ENCODE measurements around the gene LDB1. TPM values are rescaled to one million over a fixed set of nuclear protein-coding genes. Genes with fewer than 3 reads are reported as not detected.

LDB1 gene
- total RNA-seq, 2 experiments from 2014 or later, result 48.1 to 48.8 TPM

GRCh38 chr10:102111276-102111675 is 8.9 kb downstream of the LDB1 start:
- no peaks in the 10 kb centered on the region for H3K27me3 Mint-ChIP-seq
- H3K9me3 Mint-ChIP-seq, result no peaks in the 10 kb centered on the region
- H3K27ac Mint-ChIP-seq, result no peak overlapping the region
- CTCF ChIA-PET, result interaction anchor here (1.2 kb wide), 1 partner anchor 22 kb away, joined by 3 read pairs; the partner anchor contains the start of gene PPRC1
- H3K36me3 Mint-ChIP-seq, result peaks cover 32% of the 10 kb centered on the region
- no peak for DNase-seq
- peaks cover 30% of the 10 kb centered on the region for H3K4me1 Mint-ChIP-seq (ENCODE audit: low read depth)
- POLR2A ChIA-PET, result no interaction called here
- H3K4me3 Mint-ChIP-seq, result no peak overlapping the region
- intact Hi-C loops (cut with micrococcal nuclease), result no loop called here

DNA sequence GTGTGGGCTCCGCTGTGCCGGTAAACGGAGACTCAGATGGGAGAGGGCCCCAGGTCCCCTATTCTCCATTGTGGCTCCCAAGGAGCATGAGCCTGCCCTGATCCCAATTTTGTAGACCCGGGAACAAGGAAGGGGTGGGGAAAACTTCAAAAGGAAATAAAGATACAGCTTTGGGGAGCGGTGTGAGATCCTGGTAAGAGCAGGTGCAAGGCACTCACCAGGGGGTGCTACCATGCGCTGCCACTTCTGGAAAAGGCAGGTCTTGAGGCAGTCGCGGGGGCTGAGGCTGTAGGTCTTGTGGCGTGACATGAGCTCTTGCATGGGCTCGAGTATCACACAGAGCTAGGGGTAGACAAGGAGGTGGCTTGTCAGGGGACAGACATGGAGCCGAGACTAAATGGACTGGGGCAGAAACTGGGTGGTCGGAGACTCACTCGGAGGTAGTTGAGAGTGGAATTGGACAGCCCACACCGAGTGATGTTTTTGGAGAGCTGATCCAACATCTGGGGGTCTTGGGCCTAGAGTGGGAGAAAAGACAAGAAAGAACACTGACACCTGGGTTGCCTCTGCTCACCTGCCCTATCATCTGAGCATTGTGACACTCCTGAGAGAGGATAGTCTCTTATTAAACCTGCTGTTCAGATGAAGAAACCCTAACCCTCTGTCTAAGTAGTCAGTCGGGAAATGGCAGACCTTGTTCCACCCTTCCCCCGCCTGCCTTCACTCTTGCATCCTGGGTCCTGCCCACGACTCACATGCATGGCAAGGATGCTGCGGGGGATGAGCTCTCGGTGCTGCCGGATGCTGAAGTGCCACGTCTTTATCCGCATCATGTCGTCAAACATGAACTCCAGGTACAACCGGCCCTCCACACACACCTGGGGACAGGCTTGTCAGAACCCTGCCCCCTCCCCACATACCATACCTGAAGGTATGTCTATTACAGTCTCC is 10.7 kb downstream of the LDB1 start:
- H3K9me3 Mint-ChIP-seq, result no peaks in the 10 kb centered on the region
- DNase-seq, result no peak
- POLR2A ChIA-PET, result no interaction called here
- CTCF ChIA-PET, result interaction anchor here (1.2 kb wide), 1 partner anchor 36 kb away, joined by 3 read pairs; no protein-coding TSS in a partner anchor
- intact Hi-C loops (cut with micrococcal nuclease), result no loop called here
- H3K4me1 Mint-ChIP-seq (ENCODE audit: low read depth), result peaks cover 27% of the 10 kb centered on the region
- no peak overlapping the region for H3K27ac Mint-ChIP-seq
- H3K27me3 Mint-ChIP-seq, result no peaks in the 10 kb centered on the region
- peaks cover 31% of the 10 kb centered on the region for H3K36me3 Mint-ChIP-seq
- no peak overlapping the region for H3K4me3 Mint-ChIP-seq

- DNase-seq, result no peak
- intact Hi-C loops (cut with micrococcal nuclease), result no loop called here
- CTCF ChIA-PET, result interaction anchor here (1.6 kb wide), 2 partner anchors 31 to 97 kb away, joined by 3 to 4 read pairs; no protein-coding TSS in a partner anchor
- H3K9me3 Mint-ChIP-seq, result no peaks in the 10 kb centered on the region
- H3K4me3 Mint-ChIP-seq, result no peak overlapping the region
- no peak overlapping the region for H3K27ac Mint-ChIP-seq
- H3K4me1 Mint-ChIP-seq (ENCODE audit: low read depth), result peaks cover 12% of the 10 kb centered on the region
- POLR2A ChIA-PET, result no interaction called here
- peaks cover 29% of the 10 kb centered on the region for H3K36me3 Mint-ChIP-seq
- no peaks in the 10 kb centered on the region for H3K27me3 Mint-ChIP-seq
Observed at GRCh38 chr10:102106998-102107397, 13.2 kb downstream of the LDB1 start.

- Mint-ChIP-seq H3K4me1 (ENCODE audit: low read depth) (peaks cover 10% of the 10 kb centered on the region), H3K9me3 (no peaks in the 10 kb centered on the region), H3K4me3 (no peak overlapping the region), H3K27ac (no peak overlapping the region), H3K27me3 (no peaks in the 10 kb centered on the region), H3K36me3 (no peaks in the 10 kb centered on the region)
- CTCF ChIA-PET, result interaction anchor here (3.6 kb wide), 1 partner anchor 29 kb away, joined by 15 read pairs; no protein-coding TSS in a partner anchor
- no peak for DNase-seq
- intact Hi-C loops (cut with micrococcal nuclease), result no loop called here
- POLR2A ChIA-PET, result no interaction called here
Observed at GRCh38 chr10:102102421-102102820, 17.7 kb downstream of the LDB1 start.

- H3K27me3 Mint-ChIP-seq, result no peaks in the 10 kb centered on the region
- H3K4me1 Mint-ChIP-seq (ENCODE audit: low read depth), result peaks cover 9% of the 10 kb centered on the region
- DNase-seq, result no peak
- POLR2A ChIA-PET, result no interaction called here
- CTCF ChIA-PET, result interaction anchor here (0.8 to 3.6 kb wide), 2 partner anchors 28 to 212 kb away, joined by 3 to 15 read pairs; no protein-coding TSS in a partner anchor
- no peaks in the 10 kb centered on the region for H3K36me3 Mint-ChIP-seq
- no peak overlapping the region for H3K27ac Mint-ChIP-seq
- H3K9me3 Mint-ChIP-seq, result no peaks in the 10 kb centered on the region
- H3K4me3 Mint-ChIP-seq, result no peak overlapping the region
- intact Hi-C loops (cut with micrococcal nuclease), result no loop called here
Observed at GRCh38 chr10:102101152-102101551, 19.0 kb downstream of the LDB1 start.

GRCh38 chr10:102096449-102096848 is 23.7 kb downstream of the LDB1 start:
- Mint-ChIP-seq H3K9me3 (no peaks in the 10 kb centered on the region), H3K4me3 (no peak overlapping the region), H3K4me1 (ENCODE audit: low read depth) (no peaks in the 10 kb centered on the region), H3K27me3 (no peaks in the 10 kb centered on the region), H3K27ac (no peak overlapping the region), H3K36me3 (peaks cover 2% of the 10 kb centered on the region)
- ChIA-PET CTCF (no interaction called here), POLR2A (no interaction called here)
- no peak for DNase-seq
- intact Hi-C loops (cut with micrococcal nuclease), result no loop called here

- ChIA-PET CTCF (no interaction called here), POLR2A (no interaction called here)
- H3K27ac Mint-ChIP-seq, result no peak overlapping the region
- H3K4me3 Mint-ChIP-seq, result no peak overlapping the region
- no peaks in the 10 kb centered on the region for H3K9me3 Mint-ChIP-seq
- H3K27me3 Mint-ChIP-seq, result no peaks in the 10 kb centered on the region
- H3K4me1 Mint-ChIP-seq (ENCODE audit: low read depth), result no peaks in the 10 kb centered on the region
- H3K36me3 Mint-ChIP-seq, result peaks cover 2% of the 10 kb centered on the region
- intact Hi-C loops (cut with micrococcal nuclease), result no loop called here
- no peak for DNase-seq
Observed at GRCh38 chr10:102090772-102091171, 29.4 kb downstream of the LDB1 start.

DNA sequence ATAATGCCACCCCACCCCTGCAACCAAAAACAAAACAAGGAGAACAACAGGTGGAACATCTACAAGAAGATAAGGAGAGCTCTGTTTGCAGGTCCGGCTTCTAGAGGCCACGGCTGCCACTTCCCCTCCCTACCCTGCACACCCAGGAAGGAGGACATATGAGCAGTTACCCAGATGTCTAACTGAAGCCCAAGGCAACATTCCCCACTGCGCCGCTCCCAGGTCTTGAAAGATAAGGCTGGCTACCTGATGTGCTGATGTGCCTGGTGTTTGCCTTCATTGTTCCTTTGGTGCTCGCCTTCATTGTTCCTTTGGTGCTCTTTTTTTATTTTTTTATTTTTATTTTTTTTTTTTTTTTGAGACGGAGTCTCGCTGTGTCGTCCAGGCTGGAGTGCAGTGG is 34.0 kb downstream of the LDB1 start:
- no peak overlapping the region for H3K27ac Mint-ChIP-seq
- DNase-seq, result no peak
- H3K27me3 Mint-ChIP-seq, result no peaks in the 10 kb centered on the region
- POLR2A ChIA-PET, result no interaction called here
- peaks cover 3% of the 10 kb centered on the region for H3K36me3 Mint-ChIP-seq
- H3K4me1 Mint-ChIP-seq (ENCODE audit: low read depth), result no peaks in the 10 kb centered on the region
- H3K4me3 Mint-ChIP-seq, result no peak overlapping the region
- no peaks in the 10 kb centered on the region for H3K9me3 Mint-ChIP-seq
- CTCF ChIA-PET, result interaction anchor here (0.6 kb wide), 1 partner anchor 13 kb away, joined by 3 read pairs; no protein-coding TSS in a partner anchor
- intact Hi-C loops (cut with micrococcal nuclease), result no loop called here

GRCh38 chr10:102085336-102085735 is 34.8 kb downstream of the LDB1 start:
- H3K36me3 Mint-ChIP-seq, result peaks cover 3% of the 10 kb centered on the region
- ChIA-PET POLR2A (no interaction called here), CTCF (interaction anchor here (0.5 to 0.6 kb wide), 2 partner anchors 12 to 1443 kb away, joined by 3 read pairs; no protein-coding TSS in a partner anchor)
- no peak overlapping the region for H3K27ac Mint-ChIP-seq
- H3K9me3 Mint-ChIP-seq, result no peaks in the 10 kb centered on the region
- H3K4me3 Mint-ChIP-seq, result no peak overlapping the region
- no peak for DNase-seq
- no peaks in the 10 kb centered on the region for H3K4me1 Mint-ChIP-seq (ENCODE audit: low read depth)
- no peaks in the 10 kb centered on the region for H3K27me3 Mint-ChIP-seq
- intact Hi-C loops (cut with micrococcal nuclease), result no loop called here

GRCh38 chr10:102083541-102083940 is 36.6 kb downstream of the LDB1 start:
- Mint-ChIP-seq H3K9me3 (no peaks in the 10 kb centered on the region), H3K4me1 (ENCODE audit: low read depth) (no peaks in the 10 kb centered on the region), H3K36me3 (peaks cover 3% of the 10 kb centered on the region), H3K4me3 (no peak overlapping the region), H3K27ac (no peak overlapping the region), H3K27me3 (no peaks in the 10 kb centered on the region)
- POLR2A ChIA-PET, result no interaction called here
- DNase-seq, result no peak
- intact Hi-C loops (cut with micrococcal nuclease), result no loop called here
- CTCF ChIA-PET, result interaction anchor here (0.8 kb wide), 1 partner anchor 11 kb away, joined by 6 read pairs; no protein-coding TSS in a partner anchor

DNA sequence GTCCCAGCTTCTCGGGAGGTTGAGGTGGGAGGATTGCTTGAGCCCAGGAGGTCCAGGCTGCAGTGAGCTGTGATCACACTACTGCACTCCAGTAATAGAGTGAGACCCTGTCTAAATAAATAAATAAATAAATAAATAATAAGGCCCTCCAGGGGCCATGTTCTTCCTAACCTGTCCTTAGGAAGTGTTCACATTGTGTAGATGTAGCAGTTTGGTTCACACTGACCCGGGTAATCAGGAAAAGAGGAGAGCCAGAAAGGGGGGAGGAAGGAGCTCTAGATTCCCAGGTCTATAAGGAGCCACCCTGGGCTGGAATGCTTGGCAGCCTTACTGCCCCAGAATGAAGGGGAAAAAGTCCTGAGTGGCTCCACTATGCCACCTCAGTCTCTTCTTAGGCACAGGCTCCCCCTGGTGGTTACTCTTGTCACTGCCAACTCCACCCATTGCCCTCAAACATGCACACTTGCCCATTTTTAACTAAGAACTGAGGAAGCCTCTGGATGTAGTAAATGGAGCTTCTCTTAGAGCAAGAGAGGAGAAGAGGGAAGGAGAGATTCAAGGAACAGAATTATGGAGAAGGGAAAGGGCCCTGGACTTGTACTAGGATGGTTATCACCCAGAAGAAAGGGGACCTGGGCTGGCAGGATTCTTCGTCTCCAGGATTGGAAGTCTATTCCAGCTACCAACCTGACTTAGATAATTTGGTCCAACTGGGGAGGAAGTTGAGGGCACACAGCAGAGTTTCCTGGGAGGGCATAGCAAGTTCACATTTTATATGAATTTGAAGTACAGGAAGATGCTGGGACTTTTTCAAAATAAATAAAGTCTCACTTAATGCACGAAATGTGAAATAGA is 47.3 kb downstream of the LDB1 start:
- POLR2A ChIA-PET, result interaction anchor here (1.0 kb wide), 1 partner anchor 183 kb away, joined by 3 read pairs; no protein-coding TSS in a partner anchor
- H3K36me3 Mint-ChIP-seq, result no peaks in the 10 kb centered on the region
- intact Hi-C loops (cut with micrococcal nuclease), result loop anchor here (1.0 to 10.0 kb wide), 3 partner anchors 58 to 233 kb away; no protein-coding TSS in a partner anchor

GRCh38 chr10:102069071-102069470 is 51.1 kb downstream of the LDB1 start:
- Mint-ChIP-seq H3K4me3 (no peak overlapping the region), H3K27me3 (no peaks in the 10 kb centered on the region), H3K4me1 (ENCODE audit: low read depth) (peaks cover 25% of the 10 kb centered on the region), H3K36me3 (no peaks in the 10 kb centered on the region), H3K27ac (peak overlapping the region; percentile 18), H3K9me3 (no peaks in the 10 kb centered on the region)
- CTCF ChIA-PET, result interaction anchor here (0.6 to 5.6 kb wide), 5 partner anchors 59 to 232 kb away, joined by 3 to 30 read pairs (median 9); no protein-coding TSS in a partner anchor
- intact Hi-C loops (cut with micrococcal nuclease), result no loop called here
- POLR2A ChIA-PET, result interaction anchor here (1.1 kb wide), 1 partner anchor 251 kb away, joined by 3 read pairs; the partner anchor contains the start of gene OGA
- DNase-seq, result no peak

More for the DNA sequence above, 47.3 kb downstream of the LDB1 start:
- H3K27me3 Mint-ChIP-seq, result no peaks in the 10 kb centered on the region
- peaks cover 6% of the 10 kb centered on the region for H3K4me1 Mint-ChIP-seq (ENCODE audit: low read depth)
- DNase-seq, result peak; percentile 86
- no peaks in the 10 kb centered on the region for H3K9me3 Mint-ChIP-seq
- CTCF ChIA-PET, result interaction anchor here (0.6 to 5.7 kb wide), 32 partner anchors 8 to 275 kb away, joined by 3 to 74 read pairs (median 5); partner anchors contain the start of genes ARMH3 and KCNIP2
- H3K27ac Mint-ChIP-seq, result no peak overlapping the region
- no peak overlapping the region for H3K4me3 Mint-ChIP-seq

All from activated CD4-positive, alpha-beta memory T cell treated with anti-CD3 and anti-CD28 coated beads for 36 hours (primary cell).